GM12878 (cell line): Measurements from ENCODE around the gene ZSCAN10. TPM values are rescaled to one million over a fixed set of nuclear protein-coding genes. Genes with fewer than 3 reads are reported as not detected.

Source experiments
- ATAC-seq: fragments of 200-7000 bp; cut with Tn5 transposase; 3 replicates; pipeline ENCODE4 v1.9.1; 2020; ENCODE audit warnings: mild to moderate bottlenecking, moderate library complexity
- BruUV-seq: library from RNA; stranded (reverse); fragments of 400-500 nt; replicated peaks from 2 replicates; lab custom pipeline; 2021; lab: Mats Ljungman, UMichigan
- CTCF ChIA-PET: fragments of 300-600 bp; sonication (Branson Sonifier 250); formaldehyde crosslinking; extraction: SDS; loops from one replicate; lab custom pipeline; 2021; ENCODE audit warnings: inconsistent platforms; lab: Yijun Ruan, JAX
- POLR2A ChIA-PET: fragments of 350-600 bp; formaldehyde crosslinking; extraction: SDS; loops from one replicate; lab custom pipeline; 2021; ENCODE audit warnings: inconsistent platforms; lab: Charles Lee
- RAD21 ChIA-PET: fragments of 300-600 bp; sonication (Branson Sonifier 250); formaldehyde crosslinking; loops from one replicate; lab custom pipeline; 2023; ENCODE audit warnings: antibody characterized with exemption; ENCODE audit not compliant: unreplicated experiment; lab: Charles Lee
- SMC1A ChIA-PET: fragments of 300-600 bp; sonication (Branson Sonifier 250); formaldehyde crosslinking; loops from one replicate; lab custom pipeline; 2023; ENCODE audit not compliant: unreplicated experiment, uncharacterized antibody; lab: Charles Lee
- DNase-seq: peaks from one replicate; pipeline ENCODE4 v3.0.0-alpha.2; 2011; ENCODE audit warnings: low read depth, low spot score
- FAIRE-seq: peaks from 3 replicates; lab custom pipeline; 2011; peaks lifted over from hg19 to GRCh38; lab: Jason Lieb, UNC
- H2AFZ ChIP-seq: 2 replicates; pipeline ENCODE4 v1.6.0; 2011; ENCODE audit warnings: low read depth, low read length, control low read depth; ENCODE audit not compliant: control insufficient read depth
- H3K27ac ChIP-seq: 2 replicates; pipeline ENCODE4 v1.5.1; 2011; ENCODE audit warnings: control low read depth; ENCODE audit not compliant: control insufficient read depth, insufficient read depth
- H3K27me3 ChIP-seq, 2 experiments: replicated peaks in 1 of 2; 2 replicates each; pipeline versions ENCODE4 v1.6.0 to v1.6.1; 2011; ENCODE audit warnings: low read length in 1 of 2; ENCODE audit not compliant: control insufficient read depth in 2 of 2, insufficient read depth in 2 of 2
- H3K36me3 ChIP-seq, 2 experiments: 2 replicates each; pipeline ENCODE4 v1.5.1; 2011; ENCODE audit warnings: low read length in 1 of 2; ENCODE audit not compliant: control insufficient read depth in 2 of 2, insufficient read depth in 2 of 2
- H3K4me1 ChIP-seq: 2 replicates; pipeline ENCODE4 v1.6.1; 2011; ENCODE audit warnings: mild to moderate bottlenecking, low read length, moderate library complexity, mixed read lengths; ENCODE audit not compliant: control insufficient read depth, insufficient read depth
- H3K4me2 ChIP-seq: 2 replicates; pipeline ENCODE4 v1.6.0; 2011; ENCODE audit warnings: control low read depth; ENCODE audit not compliant: control insufficient read depth, insufficient read depth
- H3K4me3 ChIP-seq: fragments of 200-600 bp; sonication (generic); 2 replicates; pipeline ENCODE4 v1.5.1; 2016
- H3K79me2 ChIP-seq: 2 replicates; pipeline ENCODE4 v1.6.0; 2011; ENCODE audit warnings: low read length; ENCODE audit not compliant: control insufficient read depth, insufficient read depth
- H3K9ac ChIP-seq: 2 replicates; pipeline ENCODE4 v1.8.0; 2011; ENCODE audit warnings: low read length, control low read depth, mixed read lengths; ENCODE audit not compliant: control insufficient read depth, insufficient read depth
- H3K9me3 ChIP-seq: replicated peaks from 3 replicates; pipeline ENCODE4 v1.5.1; 2011; ENCODE audit warnings: mild to moderate bottlenecking, low read length; ENCODE audit not compliant: control insufficient read depth, insufficient read depth
- H4K20me1 ChIP-seq: 2 replicates; pipeline ENCODE4 v1.6.0; 2011; ENCODE audit not compliant: control insufficient read depth, insufficient read depth
- BCL3 ChIP-seq: IDR thresholded peaks from 2 replicates; pipeline ENCODE4 v1.6.1; 2011; ENCODE audit warnings: borderline replicate concordance, low read depth, mild to moderate bottlenecking, moderate library complexity, low read length; ENCODE audit not compliant: insufficient read depth, poor library complexity, severe bottlenecking
- E4F1 ChIP-seq: fragments of 450-650 bp; IDR thresholded peaks from 2 replicates; pipeline ENCODE4 v1.6.1; 2018; ENCODE audit warnings: borderline replicate concordance, mild to moderate bottlenecking; ENCODE audit not compliant: partially characterized antibody
- NFIC ChIP-seq: IDR thresholded peaks from 2 replicates; pipeline ENCODE4 v1.6.1; 2012; ENCODE audit warnings: low read depth, mild to moderate bottlenecking, inconsistent platforms, low read length, moderate library complexity
- SRF ChIP-seq, 2 experiments: IDR thresholded peaks; 2 replicates each; pipeline ENCODE4 v1.6.1; 2011; ENCODE audit warnings: low read depth in 2 of 2, low read length in 2 of 2, mild to moderate bottlenecking in 1 of 2, moderate library complexity in 1 of 2
- ZBTB4 ChIP-seq: fragments of 450-650 bp; formaldehyde crosslinking; IDR thresholded peaks from 2 replicates; pipeline ENCODE4 v1.4.0; 2022; ENCODE audit warnings: mild to moderate bottlenecking, moderate library complexity
- WGBS: methylation state at CpG from one replicate; pipeline ENCODE4 v1.1.6; 2016; ENCODE audit warnings: low lambda C conversion rate; ENCODE audit not compliant: insufficient replicate concordance, insufficient coverage; ENCODE audit errors: missing lambda C conversion rate; 5-methylcytosine and 5-hydroxymethylcytosine counted together
- in situ Hi-C: fragments of 300-500 bp; cut with MboI; formaldehyde crosslinking; loops from 9 replicates; pipeline ENCODE4 v1.14.3; 2018; ENCODE audit warnings: mixed read lengths
- intact Hi-C: fragments of 100-400 bp; cut with micrococcal nuclease; formaldehyde crosslinking; loops from one replicate; pipeline ENCODE4 v1.14.2; 2022; ENCODE audit not compliant: unreplicated experiment
- polyA plus RNA-seq, 11 experiments: library from polyadenylated mRNA; depleted of rRNA in 4 of 11; unstranded in 6 of 11; stranded (reverse) in 5 of 11; fragments of >200 nt; fragmentation: Nextera tagmentation in 4 of 11; fragmentation: Illumina TruSeq in 1 of 11; extraction: Ambion mirVana in 4 of 11; extraction: Trizol in 1 of 11; gene quantifications; 1 replicate in 1 of 11; 2 replicates in 10 of 11; pipeline versions ENCODE4 v1.2.1 to v1.2.3, GENCODE V29; 2011 to 2016; ENCODE audit warnings: inconsistent platforms in 2 of 11, missing spikeins in 2 of 11, low read depth in 1 of 11
- total RNA-seq, 4 experiments: library from RNA; depleted of rRNA in 3 of 4; stranded (reverse); fragments of >200 nt in 3 of 4; fragmentation: Illumina TruSeq in 1 of 4; extraction: Trizol in 1 of 4; gene quantifications; 2 replicates each; pipeline versions ENCODE4 v1.2.1 to v1.2.3, GENCODE V29; 2013 to 2021

Gene ZSCAN10
- total and polyA plus RNA-seq, 10 of the 15 experiments (the other 5 are each of a cell fraction or from before 2014, with no cell fraction given) = 0.06 to 0.33 TPM; not detected in 8

GRCh38 chr16:3137267-3137666, 38.2 kb upstream of the ZSCAN10 start:
- in situ Hi-C loops = no loop called here
- Histone ChIP-seq H2AFZ (no peak overlapping the region), H4K20me1 (no peaks in the 10 kb centered on the region), H3K9ac (no peak overlapping the region), H3K79me2 (peaks cover 18% of the 10 kb centered on the region), H3K4me3 (no peak overlapping the region), H3K4me2 (no peak overlapping the region), H3K27ac (no peak overlapping the region), H3K9me3 (no peaks in the 10 kb centered on the region), H3K36me3 (no peaks in the 10 kb centered on the region; a peak in 3 of 4 replicates), H3K4me1 (peaks cover 5% of the 10 kb centered on the region; the same call in 1 of the 2 replicates), H3K27me3 (no peaks in the 10 kb centered on the region)
- 88% methylated on average over 13 of the region's 13 CpGs for WGBS
- ChIA-PET RAD21 (interaction anchor here (1.0 kb wide), 2 partner anchors 8 to 29 kb away, joined by 3 to 4 read pairs; no protein-coding TSS in a partner anchor), SMC1A (no interaction called here), POLR2A (no interaction called here), CTCF (interaction anchor here (0.7 to 3.3 kb wide), 5 partner anchors 8 to 102 kb away, joined by 3 to 15 read pairs (median 5); no protein-coding TSS in a partner anchor)
- ATAC-seq (no peak), FAIRE-seq (no peak), DNase-seq (no peak)
- BruUV-seq = no TSS peak
- TF ChIP-seq E4F1 = no peak
- TF ChIP-seq BCL3 = no peak
- TF ChIP-seq SRF (IDR thresholded peaks at IDR 0.05; ENCODE audit: low read depth in 2 of 2, low read length in 2 of 2) = no peak
- TF ChIP-seq ZBTB4 (CRISPR knock-in tag) = no peak
- TF ChIP-seq NFIC = no peak
- intact Hi-C loops = no loop called here
